Activated T-cell treated with anti-CD3 and anti-CD28 coated beads for 24 hours (primary cell): Measurements from ENCODE around the gene ATRN.

ENCODE experiments used
- DNase-seq: peaks from one replicate; pipeline ENCODE4 v3.0.0-alpha.2; 2020; ENCODE audit warnings: low read depth

Gene ATRN

DNA sequence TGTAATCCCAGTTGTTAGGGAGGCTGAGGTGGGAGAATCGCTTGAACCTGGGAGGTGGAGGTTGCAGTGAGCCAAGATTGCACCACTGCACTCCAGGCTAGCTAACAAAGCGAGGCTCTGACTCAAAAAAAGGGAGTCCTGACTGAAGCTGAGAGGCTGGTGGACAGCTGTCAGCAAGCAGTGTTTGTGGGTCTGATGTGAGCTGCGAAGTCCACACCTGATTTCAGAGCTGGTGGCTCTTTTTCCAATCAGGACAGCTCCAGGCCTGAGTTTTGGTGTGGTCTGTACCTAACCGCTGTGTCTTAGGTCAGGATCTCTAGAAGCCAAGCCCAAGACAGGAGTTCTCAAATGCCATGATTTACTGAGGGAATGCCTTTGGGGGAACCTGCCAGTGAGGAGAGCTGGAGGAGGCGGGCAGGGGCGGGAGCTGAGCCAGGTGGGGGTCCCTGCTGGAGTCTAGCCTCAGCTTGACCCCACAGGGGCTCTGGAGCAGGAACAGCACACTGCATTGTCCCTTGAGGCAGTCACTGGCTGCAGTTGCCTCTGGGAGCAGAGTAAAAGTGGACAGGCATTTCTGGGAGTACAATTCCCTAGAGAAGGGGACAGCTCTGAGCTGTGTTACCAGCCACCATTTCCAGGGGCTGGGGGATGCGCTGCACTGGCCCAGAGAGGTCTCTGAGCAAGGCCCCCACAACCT, 187.3 kb downstream of the ATRN start:
- no peak for DNase-seq

- DNase-seq = no peak
These were observed 188.1 kb downstream of the ATRN start for GRCh38 chr20:3658716-3659491.

DNA sequence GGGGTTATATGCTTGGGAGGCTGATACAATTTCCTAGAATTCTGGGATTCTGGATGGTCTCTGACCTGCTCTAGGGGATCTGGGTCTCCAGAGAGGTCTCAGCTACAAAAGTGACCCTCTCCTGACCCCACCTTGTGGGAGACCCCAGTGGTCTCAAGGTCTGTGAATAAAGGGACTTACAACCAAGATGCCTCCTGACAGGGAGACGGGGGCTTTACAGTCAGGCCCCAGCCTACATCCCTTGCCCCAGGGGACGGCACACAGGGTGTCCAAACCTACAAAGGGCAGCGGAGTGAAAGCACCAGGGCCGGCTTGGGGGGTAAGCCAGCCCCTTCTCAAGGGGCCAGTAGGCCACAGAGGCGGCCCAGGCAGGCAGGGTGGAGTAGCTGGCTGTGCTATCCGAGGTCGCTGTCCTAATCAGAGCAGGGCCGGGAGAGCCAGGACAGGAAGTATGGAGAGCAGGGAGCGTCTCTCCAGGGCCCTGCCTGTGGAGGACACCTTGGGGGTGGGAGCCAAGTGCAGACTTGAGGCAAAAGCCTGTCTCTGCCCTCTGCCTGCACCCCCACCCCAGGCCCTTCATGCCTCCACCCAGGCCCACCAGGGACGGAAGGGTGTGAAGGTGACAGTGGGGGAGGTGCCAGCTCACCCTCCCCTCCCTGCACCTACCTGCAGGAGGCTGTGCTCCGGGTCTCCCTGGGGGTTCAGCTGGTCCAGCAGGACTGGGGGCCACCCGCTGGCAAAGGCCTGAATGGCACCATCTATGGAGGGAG, 188.9 kb downstream of the ATRN start:
- no peak for DNase-seq

DNA sequence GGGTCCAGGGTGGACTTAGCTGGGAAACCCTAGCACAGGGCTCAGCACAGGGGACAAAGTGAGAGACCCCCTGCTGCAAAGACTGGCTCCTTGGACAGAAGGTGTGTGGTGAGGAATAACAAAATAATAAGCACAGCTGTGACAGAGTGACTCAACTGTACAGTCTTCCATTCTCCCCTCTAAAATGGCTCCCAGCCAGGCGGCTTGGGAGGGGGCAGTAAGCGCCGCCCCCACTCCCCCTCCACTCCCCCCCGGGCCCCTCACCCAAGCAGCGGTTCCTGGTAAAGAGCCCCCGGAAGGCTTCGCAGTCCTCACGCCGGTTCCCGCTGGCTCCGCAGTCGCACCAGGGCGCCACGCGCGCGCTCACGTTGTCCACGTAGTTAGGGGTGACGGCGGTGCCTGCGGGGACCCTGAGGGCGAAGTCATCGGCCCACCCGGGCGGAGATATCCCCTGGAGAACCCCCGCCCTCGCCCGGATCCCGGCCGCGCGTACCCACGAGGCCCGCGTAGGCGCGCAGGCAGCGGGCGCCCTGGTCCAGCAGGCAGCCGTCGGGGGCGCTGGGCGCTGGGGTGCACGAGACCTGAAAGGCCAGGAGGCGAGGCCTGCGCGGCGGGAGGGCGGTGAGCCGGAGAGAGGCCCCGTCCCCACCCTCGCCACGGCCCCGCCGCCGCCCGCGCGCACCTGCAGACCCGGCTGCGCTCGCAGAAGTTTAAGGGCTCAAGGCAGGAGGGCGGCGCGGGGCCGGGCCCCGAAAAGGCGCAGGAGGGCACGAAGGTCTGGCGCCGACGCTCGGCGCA, 189.6 kb downstream of the ATRN start:
- DNase-seq = no peak

- DNase-seq = no peak
These were observed 190.4 kb downstream of the ATRN start for GRCh38 chr20:3661060-3661813.

GRCh38 chr20:3661814-3662665, 191.2 kb downstream of the ATRN start:
- DNase-seq = no peak

DNA sequence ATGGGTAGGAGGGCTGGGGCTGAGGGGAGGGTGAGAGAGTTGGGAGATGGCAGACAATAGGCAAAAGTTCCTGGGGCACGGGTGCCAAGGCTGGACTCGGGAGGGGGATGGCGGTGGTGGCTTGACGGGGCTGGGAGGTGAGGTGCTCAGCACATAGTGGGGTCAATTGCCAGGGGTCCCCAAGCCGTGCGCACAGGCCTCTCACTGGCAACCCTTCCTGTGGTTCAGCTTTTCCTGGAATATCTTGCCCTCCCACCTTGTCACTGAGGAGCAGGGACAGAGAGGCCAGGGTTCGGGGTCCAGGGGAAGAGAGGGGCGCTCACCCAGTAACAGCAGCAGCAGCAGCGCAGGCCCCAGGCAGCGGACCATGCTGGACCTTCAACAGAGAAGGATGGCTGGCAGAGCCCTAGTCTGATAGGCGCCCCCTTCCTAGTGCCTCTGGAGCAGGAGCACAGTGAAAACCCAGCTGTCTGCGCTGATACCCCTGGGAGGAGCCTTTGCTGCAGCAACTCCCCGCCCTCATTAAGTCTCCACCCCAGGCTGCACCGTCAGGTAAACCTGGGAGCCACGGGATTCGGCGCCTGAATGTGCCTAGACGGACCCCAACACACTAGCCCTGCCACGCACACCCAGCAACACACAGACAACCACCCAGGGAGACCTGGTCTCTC, 192.3 kb downstream of the ATRN start, which contains the start of gene GFRA4:
Gene GFRA4, minus strand, starts transcription at position 369 of the 671 bp plus-strand sequence. Its CDS starts 0 bp downstream, at position 369.
- DNase-seq = no peak

- DNase-seq = no peak
These were observed 193.0 kb downstream of the ATRN start for GRCh38 chr20:3663858-3664257.

GRCh38 chr20:3667434-3668037, 196.7 kb downstream of the ATRN start:
- DNase-seq = no peak

DNA sequence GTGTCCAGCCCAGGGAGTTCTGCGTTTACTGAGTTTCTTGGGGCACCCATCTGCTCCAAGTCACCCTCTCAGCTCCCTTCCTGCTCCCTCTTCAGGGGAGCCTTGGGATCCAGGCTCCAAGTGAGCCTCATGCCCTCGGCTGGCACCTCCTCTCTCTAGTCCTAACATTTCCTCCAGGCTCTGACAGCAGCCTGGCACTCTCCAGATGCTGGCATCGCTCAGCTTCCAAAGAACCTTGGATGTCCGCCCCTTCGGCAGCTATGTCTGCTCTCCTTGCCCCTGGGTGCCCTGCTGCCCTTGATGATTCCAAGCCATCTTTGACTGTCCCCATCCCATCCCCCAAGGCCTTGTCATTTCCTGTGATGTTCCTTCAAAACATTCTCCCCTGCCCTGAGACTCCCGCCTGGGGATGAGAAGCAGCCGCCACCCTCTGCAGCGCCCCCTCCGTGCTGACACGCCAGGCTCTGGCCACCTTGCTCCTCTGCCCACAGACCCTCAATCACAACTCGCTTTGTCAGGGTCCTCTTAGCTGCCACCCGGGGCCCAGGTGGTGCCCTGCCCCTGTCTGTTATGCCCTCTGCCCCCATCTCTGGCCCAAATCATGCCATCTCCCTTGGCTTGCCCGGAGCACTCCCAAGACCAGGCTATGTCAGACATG, 199.0 kb downstream of the ATRN start:
- no peak for DNase-seq

DNA sequence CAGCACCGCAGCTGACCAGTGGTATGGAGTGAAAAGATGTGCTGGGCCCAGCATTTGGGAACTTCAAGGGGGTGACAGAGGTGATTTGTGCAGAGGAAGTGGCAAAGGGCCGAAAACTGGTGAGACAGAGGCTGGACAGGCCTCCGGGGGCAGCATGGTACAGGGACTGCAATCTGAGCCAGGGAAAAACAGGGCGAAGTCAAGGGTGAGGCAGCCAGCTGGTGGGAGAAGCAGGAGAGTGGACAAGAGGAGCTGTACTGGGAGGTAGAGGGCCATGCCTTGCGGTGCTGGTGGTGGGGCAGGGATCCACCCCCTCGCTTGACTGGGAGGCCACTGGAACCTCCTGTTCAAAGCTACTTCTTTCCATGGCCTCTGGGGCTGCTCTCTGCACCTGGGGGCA, 199.7 kb downstream of the ATRN start:
- no peak for DNase-seq

GRCh38 chr20:3670945-3671344, 200.1 kb downstream of the ATRN start:
- no peak for DNase-seq

GRCh38 chr20:3671986-3672546, 201.2 kb downstream of the ATRN start:
- no peak for DNase-seq

DNA sequence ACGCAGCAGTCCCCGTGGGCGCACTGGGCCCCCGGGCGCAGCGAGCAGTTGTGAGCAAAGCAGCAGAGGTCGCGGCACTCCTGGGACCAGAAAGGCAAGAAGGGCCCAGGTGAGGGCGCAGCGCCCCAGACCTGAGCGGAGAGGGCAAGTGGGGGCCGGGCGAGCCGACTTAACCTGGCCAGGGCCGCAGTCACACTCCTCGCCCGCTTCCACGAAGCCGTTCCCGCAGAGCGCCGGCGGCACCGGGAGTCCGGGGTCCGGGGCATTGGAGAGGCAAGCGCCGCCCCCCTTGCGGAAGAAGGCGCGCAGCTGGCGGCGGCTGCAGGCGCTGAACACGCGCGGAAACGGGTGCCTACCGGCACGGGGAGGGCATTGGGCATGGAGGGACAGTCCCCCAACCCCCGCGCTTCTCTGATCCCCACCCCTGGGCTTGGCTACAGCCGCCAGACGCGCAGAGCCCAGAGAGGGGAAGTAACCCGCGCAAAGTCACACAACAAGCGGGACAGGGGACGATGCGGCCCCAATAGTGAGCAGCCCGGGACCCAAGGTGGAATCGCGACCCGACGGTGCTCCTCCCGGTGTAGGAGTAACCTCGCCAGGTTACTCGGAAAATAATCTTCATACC, 201.8 kb downstream of the ATRN start:
- no peak for DNase-seq

GRCh38 chr20:3673221-3674070, 202.6 kb downstream of the ATRN start:
- DNase-seq = no peak

DNA sequence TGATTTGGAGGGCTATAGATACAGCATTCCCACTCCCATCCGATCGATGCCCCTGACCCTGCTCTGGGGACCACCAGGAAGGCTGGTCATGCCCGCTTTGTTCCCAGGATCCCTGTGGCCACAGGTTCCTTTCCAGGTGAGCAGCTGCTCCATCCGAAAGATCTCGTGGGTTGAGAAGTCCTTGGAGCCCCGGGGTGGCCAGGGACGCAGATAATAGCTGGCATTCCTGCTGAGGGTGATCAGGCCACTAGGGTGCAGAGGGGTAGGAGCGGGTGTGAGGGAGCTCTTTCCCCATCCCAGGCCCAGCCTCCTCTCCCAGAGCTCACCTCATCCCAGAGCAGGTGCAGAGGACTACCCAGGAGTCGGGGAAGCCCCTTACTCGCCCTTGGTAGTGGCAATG, 203.6 kb downstream of the ATRN start:
- no peak for DNase-seq
